HEK293T (cell line): ENCODE results near the gene MEF2C.

Experiments used
- ARNT ChIP-seq: fragments of 450-650 bp; IDR thresholded peaks from 2 replicates; pipeline ENCODE4 v1.6.1; 2017; ENCODE audit warnings: mild to moderate bottlenecking
- CTBP1 ChIP-seq: fragments of 450-650 bp; IDR thresholded peaks from 2 replicates; pipeline ENCODE4 v1.6.1; 2016; ENCODE audit warnings: borderline replicate concordance
- ELF4 ChIP-seq: fragments of 450-650 bp; IDR thresholded peaks from 2 replicates; pipeline ENCODE4 v1.6.1; 2017; ENCODE audit warnings: antibody characterized with exemption
- FOXA1 ChIP-seq: fragments of 450-650 bp; IDR thresholded peaks from 2 replicates; pipeline ENCODE4 v1.6.1; 2016; ENCODE audit warnings: mild to moderate bottlenecking
- FOXK2 ChIP-seq: fragments of 450-650 bp; IDR thresholded peaks from 2 replicates; pipeline ENCODE4 v1.6.1; 2016; ENCODE audit warnings: mild to moderate bottlenecking
- FOXM1 ChIP-seq: fragments of 450-650 bp; IDR thresholded peaks from 2 replicates; pipeline ENCODE4 v1.6.1; 2017; ENCODE audit warnings: mild to moderate bottlenecking, borderline replicate concordance
- HDGF ChIP-seq: fragments of 450-650 bp; IDR thresholded peaks from 2 replicates; pipeline ENCODE4 v1.6.1; 2017; ENCODE audit warnings: antibody characterized with exemption, borderline replicate concordance
- SP1 ChIP-seq: fragments of 450-650 bp; IDR thresholded peaks from 2 replicates; pipeline ENCODE4 v1.6.1; 2017
- SUZ12 ChIP-seq: fragments of 450-650 bp; IDR thresholded peaks from 2 replicates; pipeline ENCODE4 v1.6.1; 2016; ENCODE audit warnings: mild to moderate bottlenecking
- TARDBP ChIP-seq: fragments of 450-650 bp; IDR thresholded peaks from 2 replicates; pipeline ENCODE4 v1.6.1; 2016
- TF ChIP-seq, protein P1 (sequence below): fragments of 450-650 bp; IDR thresholded peaks from 2 replicates; pipeline ENCODE4 v1.6.1; 2016

DNA sequence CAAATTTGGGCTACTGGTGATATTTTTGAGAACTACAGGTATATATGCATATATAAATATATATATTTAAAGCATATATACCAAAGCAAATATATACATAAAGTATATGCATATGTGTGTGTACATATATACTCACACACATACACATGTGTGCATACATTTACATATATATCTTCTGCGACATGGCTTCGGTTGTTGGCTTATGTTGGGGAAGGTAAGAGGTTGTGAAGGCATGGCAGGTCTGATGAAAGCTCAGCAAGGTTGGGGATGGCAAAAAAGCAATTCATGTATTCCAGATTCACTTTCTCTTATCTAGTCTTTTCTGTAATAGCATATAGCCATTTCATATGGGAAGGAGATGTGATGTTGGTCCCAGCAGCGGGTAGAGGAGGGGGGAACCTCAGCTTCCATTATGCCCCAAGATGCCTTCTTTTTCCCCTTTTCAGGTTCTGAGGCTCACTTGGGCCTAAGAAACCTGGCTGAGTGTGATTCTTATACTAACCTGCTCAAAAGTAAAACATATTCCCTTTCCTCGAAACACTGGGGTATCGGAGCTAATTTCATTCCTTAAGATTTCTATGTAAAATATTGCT lies 201.7 kb downstream of the MEF2C start:
- no peak for TF ChIP-seq FOXM1
- TF ChIP-seq TARDBP, result no peak
- no peak for TF ChIP-seq SUZ12
- TF ChIP-seq ELF4, result no peak
- no peak for TF ChIP-seq ARNT
- no peak for TF ChIP-seq FOXK2
- no peak for TF ChIP-seq HDGF
- TF ChIP-seq CTBP1, result no peak
- TF ChIP-seq, protein P1, sequence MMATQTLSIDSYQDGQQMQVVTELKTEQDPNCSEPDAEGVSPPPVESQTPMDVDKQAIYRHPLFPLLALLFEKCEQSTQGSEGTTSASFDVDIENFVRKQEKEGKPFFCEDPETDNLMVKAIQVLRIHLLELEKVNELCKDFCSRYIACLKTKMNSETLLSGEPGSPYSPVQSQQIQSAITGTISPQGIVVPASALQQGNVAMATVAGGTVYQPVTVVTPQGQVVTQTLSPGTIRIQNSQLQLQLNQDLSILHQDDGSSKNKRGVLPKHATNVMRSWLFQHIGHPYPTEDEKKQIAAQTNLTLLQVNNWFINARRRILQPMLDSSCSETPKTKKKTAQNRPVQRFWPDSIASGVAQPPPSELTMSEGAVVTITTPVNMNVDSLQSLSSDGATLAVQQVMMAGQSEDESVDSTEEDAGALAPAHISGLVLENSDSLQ, result no peak
- no peak for TF ChIP-seq SP1
- no peak for TF ChIP-seq FOXA1
